PC-3 (cell line): ENCODE data around the gene PHGDH.

ENCODE experiments used
- EZH2phosphoT487 ChIP-seq: fragments of 300-600 bp; sonication (generic); IDR thresholded peaks from 2 replicates; pipeline ENCODE4 v1.6.1; 2018; ENCODE audit warnings: mild to moderate bottlenecking, antibody characterized with exemption, low read length, borderline replicate concordance
- TF ChIP-seq, protein P1 (sequence below): fragments of 300-600 bp; sonication (generic); conservative IDR thresholded peaks from 2 replicates; pipeline ENCODE4 v1.5.1; 2017; ENCODE audit warnings: antibody characterized with exemption, low read depth, mild to moderate bottlenecking, low read length

GRCh38 chr1:119731060-119731459 is 19.3 kb downstream of the PHGDH start:
- TF ChIP-seq, protein P1, sequence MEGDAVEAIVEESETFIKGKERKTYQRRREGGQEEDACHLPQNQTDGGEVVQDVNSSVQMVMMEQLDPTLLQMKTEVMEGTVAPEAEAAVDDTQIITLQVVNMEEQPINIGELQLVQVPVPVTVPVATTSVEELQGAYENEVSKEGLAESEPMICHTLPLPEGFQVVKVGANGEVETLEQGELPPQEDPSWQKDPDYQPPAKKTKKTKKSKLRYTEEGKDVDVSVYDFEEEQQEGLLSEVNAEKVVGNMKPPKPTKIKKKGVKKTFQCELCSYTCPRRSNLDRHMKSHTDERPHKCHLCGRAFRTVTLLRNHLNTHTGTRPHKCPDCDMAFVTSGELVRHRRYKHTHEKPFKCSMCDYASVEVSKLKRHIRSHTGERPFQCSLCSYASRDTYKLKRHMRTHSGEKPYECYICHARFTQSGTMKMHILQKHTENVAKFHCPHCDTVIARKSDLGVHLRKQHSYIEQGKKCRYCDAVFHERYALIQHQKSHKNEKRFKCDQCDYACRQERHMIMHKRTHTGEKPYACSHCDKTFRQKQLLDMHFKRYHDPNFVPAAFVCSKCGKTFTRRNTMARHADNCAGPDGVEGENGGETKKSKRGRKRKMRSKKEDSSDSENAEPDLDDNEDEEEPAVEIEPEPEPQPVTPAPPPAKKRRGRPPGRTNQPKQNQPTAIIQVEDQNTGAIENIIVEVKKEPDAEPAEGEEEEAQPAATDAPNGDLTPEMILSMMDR, result no peak
- TF ChIP-seq EZH2phosphoT487, result no peak
